ENCODE data around the gene COLGALT1.
"Not testable (repeated sequence)": the region's sequence is repeated elsewhere in the genome, so short reads cannot be mapped to it uniquely, and the experiment has no call there.

COLGALT1 gene

DNA sequence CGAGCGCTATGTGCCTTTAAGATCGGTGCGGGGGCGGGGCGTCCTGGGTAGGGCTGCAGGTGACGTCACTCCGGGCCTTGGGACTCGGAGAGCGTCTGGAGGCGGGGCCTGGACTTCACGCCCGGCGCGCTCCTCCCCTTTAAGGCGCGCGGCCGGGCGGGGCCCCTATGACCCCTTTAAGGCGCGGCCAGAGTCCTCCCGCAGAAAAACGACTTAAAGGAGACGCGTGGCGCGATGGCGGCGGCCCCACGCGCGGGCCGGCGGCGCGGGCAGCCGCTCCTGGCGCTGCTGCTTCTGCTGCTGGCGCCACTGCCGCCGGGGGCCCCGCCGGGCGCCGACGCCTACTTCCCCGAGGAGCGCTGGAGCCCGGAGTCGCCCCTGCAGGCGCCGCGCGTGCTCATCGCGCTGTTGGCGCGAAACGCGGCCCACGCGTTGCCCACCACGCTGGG is at the start of gene COLGALT1:
COLGALT1 (plus strand) TSS at position 170 of the 449 bp plus-strand sequence; CDS start at position 235, 65 bp downstream.
- peak; percentile 99 for DNase-seq

DNA sequence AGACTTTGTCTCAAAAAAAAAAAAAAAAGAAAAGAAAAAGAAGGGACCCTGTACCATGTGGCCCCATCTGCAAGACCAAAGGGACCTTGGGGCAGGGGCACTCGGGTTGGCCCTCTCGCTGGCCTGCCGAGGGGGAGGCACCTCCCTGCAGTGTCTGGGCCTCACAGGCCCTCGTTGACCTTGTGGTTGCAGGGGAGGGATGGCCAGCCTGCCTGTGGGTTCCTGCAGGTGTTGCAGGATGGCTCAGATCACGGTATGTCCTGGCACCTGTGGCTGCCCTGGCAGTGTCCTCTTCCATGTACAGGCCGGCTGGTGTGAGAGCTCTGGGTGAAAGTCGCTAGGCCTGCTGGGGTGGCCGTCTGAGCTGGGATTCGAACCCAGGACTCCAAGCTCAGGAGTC is 48.7 kb upstream of the COLGALT1 start:
- no peak for DNase-seq

DNA sequence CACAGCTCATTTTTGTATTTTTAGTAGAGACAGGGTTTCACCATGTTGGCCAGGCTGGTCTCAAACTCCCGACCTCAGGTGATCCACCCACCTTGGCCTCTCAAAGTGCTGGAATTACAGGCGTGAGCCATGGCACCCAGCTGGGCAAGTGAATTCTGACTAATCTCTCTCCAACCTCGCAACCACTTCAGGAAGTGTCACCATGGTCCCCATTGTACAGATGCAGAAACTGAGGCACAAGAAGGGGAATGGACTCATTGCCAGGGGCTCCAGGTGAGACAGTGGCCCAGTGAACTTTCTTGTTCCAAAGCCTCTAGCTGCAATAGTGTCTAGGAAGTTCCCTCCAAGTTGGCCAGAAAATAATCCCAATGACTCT is 46.9 kb upstream of the COLGALT1 start:
- not testable (repeated sequence) for DNase-seq

DNA sequence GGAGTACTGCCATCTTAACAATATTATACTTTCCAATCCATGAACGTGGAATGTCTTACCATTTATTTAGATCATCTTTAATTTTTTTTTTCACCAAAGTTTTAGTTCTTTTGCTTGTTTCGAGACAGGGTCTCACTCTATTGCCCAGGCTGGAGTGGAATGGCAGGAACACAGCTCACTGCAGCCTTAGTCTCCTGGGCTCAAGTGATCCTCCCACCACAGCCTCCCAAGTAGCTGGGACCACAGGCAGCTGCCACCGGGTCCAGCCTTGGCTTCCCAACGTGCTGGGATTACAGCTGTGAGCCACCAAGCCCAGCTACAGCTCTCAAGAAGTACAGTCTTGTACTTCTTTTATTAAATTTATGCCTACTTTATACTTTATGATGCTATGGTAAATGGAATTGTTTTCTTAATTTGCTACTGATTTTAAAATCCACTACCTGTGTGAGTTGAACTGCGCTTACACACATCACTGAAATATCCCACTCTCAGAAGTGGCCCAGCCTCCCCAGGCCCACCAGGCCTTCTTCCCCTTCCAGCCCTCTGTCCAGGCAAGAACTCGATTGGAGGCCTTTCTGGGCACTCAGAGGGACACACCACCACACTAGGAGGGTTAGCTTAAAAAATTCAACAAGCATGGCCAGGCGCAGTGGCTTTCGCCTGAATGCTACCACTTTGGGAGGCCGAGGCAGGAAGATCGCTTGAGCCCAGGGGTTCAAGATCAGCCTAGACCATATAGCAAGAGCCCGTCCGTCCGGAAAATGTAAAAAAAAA is 45.0 kb upstream of the COLGALT1 start:
- DNase-seq = no peak

DNA sequence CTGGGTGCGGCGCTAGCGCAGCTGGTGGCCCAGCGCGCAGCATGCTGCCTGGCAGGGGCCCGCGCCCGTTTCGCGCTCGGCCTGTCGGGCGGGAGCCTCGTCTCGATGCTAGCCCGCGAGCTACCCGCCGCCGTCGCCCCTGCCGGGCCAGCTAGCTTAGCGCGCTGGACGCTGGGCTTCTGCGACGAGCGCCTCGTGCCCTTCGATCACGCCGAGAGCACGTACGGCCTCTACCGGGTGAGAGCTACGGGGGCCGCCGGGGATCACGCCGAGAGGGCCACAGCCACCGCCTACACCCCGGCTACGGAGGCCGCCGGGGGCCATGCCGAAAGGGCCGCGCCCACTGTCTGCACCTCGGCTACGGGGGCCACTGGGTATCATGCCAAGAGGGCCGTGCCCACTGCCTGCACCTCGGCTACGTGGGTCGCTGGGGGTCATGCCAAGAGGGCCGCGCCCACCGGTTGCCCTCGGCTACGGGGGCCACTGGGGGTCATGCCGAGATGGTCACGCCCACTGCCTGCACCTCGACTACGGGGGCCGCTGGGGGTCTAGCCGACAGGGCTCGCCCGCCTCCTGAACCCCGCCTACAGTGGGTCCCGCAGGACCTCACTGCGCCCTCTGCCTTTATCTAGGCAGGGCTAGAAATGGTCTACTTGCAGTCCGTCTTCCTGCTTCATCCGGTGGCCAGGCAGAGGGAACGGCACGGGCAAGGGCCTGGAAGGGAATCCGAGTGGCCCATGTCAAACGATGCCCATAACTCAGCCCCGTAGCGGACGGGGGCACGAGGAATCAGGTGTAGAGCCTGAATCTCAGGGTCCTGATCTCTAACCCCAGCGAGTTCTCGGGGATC is 43.5 kb upstream of the COLGALT1 start:
- peak; percentile 75 to 78 for DNase-seq

DNA sequence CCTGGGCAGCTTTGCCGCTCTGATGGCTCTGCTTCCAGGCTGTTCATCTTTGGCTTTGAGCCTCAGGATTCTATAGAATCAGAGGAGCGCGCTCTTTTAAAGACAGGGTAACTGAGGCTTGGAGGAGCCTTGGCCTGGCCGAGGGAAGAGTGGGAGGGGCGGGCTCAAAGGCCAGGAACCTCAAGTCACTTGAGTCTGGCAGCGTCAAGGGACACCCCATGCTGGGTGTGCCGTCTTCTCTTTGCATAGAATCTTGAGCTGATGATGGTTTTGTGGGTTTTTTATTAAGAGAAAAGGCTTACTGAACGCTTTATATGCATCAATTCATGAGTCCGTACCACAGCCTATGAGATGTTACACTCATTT is 42.9 kb upstream of the COLGALT1 start:
- no peak for DNase-seq

DNA sequence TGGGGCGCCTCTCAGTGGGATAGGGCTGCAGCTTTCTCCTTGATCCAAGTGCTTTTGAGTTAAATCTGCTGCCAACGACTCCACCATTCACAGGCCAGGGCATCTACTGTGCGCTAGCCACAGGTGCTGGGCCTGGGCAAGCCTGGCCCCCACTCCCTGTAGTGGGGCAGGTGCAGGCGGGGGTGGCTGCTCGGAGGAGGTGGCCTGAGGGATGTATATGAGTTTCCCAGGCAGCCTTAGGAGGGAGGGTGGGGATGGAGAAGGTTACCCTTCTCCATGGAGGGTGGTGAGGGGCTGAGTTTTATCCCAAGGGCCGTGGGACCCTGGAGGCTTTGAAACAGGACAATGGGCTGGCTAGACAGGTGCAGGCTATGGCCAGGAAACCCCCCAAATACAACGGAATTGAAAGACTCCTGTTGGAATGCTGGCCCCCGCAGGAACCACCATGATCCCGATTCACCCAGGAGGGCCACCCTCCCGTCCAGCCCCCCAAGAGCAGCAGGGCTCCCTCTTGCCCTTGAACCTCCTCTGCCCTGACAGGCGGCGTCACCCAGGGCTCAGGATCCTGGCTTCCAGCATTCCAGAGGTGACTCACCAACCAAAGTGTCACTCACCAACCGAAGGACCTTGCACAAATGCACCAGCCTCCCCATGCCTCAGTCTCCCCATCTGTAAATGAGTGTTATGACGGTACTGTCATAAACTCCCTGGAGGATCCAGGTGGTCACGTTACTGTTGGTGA is 39.9 kb upstream of the COLGALT1 start:
- DNase-seq = no peak

DNA sequence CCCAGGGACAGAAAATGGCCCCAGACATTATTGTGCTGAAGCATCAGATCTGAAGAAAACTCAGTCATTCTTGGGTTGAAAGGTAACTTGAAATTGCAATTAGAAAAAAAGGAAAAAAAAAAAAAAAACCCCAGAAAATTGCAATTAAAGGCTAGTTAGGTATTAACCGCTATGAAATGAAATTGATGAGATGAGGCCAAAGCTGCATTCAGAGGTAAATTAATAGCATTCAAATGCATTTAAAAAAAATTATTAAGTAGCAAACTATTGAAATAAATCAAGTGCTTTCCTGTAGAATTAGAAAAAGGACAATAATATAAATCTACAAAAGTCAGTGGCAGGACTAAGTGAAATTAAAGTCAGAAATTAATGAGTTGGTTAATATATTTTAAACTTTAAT is 37.6 kb upstream of the COLGALT1 start:
- DNase-seq = no peak

DNA sequence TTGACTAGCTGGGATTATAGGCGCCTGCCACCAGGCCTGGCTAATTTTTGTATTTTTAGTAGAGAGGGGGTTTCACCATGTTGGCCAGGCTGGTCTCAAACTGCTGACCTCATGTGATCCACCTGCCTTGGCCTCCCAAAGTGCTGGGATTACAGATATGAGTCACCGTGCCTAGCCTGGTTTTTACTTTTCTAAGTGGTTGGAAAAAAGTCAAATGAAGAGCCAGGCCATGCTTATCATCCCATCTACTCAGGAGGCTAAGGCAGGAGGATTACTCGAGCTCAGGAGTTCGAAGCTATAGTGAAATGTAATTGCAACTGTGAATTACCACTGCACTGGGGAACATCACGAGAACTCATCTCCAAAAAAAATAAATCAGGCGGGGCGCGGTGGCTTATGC is 36.8 kb upstream of the COLGALT1 start:
- not testable (repeated sequence) for DNase-seq

DNA sequence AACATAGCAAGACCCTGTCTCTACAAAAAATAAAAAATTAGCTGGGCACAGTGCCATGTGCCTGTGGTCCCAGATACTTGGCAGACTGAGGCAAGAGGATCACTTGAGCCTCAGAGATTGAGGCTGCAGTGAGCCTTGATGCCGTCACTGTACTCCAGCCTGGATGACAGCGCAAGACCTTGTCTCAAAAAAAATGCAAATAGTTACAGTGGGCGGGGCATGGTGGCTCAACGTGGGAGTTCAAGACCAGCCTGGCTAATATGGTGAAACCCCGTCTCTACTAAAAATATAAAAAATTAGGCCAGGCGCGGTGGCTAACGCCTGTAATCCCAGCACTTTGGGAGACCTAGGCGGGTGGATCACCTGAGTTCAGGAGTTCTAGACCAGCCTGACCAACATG is 35.5 kb upstream of the COLGALT1 start:
- no peak for DNase-seq

DNA sequence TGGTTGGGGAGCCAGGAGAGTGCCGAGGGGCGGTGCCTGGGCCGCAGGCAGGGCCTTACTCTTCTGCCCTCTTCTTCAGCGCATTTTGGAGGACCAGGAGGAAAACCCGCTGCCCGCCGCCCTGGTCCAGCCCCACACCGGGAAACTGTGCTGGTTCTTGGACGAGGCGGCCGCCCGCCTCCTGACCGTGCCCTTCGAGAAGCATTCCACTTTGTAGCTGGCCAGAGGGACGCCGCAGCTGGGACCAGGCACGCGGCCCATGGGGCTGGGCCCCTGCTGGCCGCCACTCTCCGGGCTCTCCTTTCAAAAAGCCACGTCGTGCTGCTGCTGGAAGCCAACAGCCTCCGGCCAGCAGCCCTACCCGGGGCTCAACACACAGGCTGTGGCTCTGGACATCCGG is 34.6 kb upstream of the COLGALT1 start:
- DNase-seq = no peak

DNA sequence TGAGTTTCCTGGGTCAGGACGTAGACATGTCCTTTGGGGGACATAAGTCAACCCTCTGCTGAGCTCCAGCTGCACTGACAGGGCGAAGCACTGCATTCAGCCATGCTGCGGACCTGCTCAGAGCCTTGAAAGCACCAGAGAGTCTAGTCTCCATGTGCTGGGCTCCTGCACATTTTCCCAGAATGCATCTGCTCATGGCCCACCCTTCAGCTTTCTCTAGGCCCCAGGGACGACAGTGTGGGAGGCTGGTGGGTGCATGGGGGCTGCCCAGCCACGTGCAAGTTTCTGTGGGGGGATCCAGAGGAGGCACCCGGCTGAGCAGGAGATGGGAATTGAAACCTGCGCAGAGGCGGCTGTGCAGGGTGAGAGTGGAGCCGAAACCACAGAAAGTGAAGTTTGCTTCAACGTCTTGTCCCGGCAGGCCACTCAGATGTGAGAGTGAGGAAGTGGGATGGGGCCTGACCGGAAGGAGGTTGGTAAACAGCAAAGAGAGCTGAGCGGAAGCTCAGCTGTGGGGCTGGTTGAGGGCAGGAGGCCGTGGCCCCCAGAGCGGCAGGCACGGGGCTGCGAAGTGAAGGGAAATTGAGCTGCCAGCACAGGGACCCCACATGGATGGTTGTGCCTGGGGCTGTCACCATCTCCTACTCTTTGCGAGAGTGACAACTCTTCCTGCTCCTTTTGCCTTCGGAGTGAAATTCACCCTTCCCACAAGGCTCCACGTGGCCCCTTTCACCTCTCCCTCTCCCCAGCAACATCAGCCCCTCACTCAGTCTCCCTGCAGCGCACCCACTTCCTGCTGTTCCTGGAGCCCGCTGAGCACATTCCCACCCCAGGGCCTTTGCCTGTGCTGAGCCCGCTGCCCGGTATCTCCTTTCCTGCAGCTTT is 32.2 kb upstream of the COLGALT1 start:
- no peak for DNase-seq

DNA sequence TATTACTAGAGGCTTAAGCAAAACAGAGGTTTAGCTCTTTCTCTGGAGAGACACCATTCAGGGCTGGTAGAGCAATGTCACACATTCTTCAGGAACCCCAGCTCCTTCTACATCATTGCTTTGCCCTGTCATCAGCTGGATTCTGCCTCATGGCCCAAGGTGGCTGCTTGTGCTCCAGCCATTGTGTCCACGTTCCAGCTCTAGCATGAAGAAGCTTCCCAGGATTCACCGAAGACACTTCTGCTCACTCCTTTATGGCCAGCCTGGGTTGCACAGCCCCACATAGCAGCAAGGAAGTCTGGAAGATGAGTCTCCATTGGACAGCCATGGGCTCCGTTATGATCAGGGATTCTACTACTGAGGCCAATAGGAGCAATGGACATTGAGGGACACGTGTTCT is 30.8 kb upstream of the COLGALT1 start:
- DNase-seq = no peak

DNA sequence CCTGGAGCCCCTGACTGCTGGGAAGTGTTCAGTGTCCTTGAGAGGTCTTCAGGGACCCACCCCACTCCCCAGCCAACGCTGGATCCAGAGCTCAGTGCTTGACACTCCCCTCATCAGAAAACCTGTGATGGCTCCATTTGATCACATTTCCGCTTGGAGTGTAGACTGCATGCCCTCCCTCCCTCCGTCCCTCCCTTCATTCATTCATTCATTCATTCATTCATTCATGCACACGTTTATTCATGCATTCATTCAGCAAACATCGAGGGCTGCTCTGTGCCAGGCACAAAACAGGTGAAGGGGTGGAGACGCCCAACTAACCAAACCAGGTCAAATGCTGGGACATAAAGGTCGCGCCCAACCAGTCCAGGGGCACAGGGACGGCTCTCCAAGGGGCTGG is 30.3 kb upstream of the COLGALT1 start:
- DNase-seq = no peak

DNA sequence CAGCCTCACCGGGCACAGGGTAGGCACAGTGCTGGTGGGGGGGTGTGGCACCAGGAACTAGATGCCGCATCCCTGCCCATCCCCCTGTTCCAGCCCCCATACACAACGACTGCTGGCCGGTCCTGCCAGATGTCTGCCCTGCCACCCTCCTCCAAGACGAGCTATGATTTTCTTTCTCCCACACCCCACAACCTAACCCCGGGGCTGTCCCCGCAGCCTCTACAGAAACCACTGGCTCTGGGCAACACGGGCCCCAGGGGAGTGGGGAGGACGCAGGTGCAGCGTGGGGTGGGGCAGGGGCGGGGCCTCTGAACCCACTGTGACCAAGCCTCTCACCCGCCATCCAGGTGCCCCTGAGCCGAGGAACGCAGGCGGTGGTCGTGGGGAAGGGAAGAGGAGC is 28.5 kb upstream of the COLGALT1 start:
- no peak for DNase-seq

DNA sequence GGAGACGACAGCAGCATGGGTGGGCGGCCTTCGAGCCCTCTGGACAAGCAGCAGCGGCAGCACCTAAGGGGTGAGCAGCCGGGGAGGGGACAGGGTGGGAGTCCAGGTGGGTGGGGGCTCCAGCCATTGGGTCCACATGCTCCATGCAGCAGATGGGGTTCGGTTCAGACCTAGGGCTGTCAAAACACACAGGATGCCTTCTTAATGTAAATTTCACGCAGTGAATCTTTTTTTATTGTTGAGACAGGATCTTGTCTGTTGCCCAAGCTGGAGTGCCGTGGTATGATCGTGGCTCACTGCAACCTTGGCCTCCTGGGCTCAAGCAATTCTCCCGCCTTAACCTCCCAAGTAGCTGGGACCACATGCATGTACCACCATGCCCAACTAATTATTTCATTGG is 28.1 kb upstream of the COLGALT1 start:
- DNase-seq = no peak

DNA sequence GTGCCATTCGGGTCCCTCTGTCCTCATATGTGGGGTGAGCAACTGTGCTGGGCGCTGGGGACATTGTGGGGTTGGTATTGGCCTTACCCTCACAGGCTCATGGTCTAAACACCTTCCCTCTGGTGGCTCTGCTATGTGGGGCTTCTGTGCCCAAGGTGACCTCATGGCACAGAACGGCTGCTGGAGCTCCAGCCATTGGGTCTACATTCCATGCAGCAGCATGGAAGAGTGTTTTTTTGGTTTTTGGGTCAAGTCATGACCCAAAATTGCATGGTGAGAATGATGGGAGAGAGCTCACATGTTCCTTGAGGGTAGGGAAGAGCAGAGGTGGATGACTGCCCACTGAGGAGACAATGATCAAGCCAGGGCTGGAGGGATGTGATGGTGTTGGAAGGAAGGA is 26.8 kb upstream of the COLGALT1 start:
- no peak for DNase-seq

DNA sequence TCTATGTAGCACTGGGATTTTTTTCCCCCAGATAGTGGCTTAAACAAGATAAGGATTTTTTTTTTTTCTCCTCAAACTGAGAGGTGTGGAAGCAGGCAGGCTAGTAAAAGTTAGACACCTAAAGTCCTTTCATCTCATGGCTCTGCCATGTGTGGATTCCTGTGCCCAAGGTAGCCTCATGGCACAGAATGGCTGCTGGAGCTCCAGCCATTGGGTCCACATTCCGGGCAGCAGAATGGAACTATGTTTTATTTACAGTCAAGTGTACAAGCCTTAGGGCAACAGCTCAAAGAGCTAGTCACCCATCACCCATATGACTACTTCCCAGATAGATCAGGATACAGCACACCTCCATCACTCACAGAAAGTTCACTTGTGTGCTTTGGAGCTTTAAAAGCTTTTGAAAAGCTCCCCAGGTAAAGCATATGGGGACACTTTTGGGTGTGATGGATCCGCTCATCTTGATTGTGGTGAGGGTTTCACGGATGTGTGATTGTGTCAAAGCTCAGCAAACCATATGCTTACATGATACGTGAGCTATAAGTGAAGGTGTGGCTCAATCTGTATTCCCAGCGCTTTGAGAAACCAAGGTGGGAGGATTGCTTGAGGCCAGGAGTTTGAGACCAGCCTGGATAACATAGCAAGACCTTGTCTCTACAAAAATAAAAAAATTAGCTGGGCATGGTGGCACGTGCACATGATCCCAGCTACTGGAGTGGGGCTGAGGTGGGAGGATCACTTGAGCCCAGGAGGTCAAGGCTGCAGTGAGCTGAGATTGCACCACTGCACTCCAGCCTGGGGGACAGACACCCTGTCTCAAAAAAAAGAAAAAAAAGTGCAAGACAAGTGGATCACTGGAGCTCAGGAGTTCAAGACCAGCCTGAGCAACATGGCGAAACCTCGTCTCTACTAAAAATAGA is 25.9 kb upstream of the COLGALT1 start:
- no peak for DNase-seq

DNA sequence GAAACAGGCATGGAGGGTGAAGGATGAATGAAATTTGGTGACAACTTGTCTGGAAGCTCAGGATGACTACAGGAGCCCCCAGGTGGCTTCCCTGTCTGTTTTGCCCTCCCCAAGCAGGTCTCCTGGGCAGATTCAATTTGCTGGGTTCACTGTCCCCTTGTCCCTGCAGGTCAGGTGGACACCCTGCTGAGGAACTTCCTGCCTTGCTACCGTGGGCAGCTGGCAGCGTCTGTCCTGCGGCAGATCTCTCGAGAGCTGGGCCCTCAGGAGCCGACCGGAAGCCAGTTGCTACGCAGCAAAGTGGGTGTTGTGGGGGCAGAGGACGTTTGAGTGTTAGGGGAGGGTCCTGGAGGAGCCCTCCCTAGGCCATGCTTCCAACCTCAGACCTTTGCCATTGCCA is 24.9 kb upstream of the COLGALT1 start:
- no peak for DNase-seq

DNA sequence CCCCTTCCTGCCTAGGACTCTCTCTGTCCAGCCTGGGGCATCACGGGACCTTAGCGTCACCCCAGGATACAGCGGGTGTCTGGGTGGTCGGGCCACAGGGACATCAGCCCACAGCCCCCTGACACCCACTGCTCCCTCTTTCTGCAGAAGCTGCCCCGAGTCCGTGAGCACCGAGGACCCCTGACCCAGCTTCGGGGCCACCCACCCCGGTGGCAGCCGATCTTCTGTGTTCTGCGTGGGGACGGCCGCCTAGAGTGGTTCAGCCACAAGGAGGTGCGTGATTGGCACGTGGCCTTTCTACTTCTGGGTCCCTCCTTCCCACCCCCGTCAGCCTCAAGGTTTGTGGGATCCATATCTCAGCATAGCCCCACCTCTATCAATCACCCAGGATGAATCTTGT is 23.3 kb upstream of the COLGALT1 start:
- DNase-seq = no peak

DNA sequence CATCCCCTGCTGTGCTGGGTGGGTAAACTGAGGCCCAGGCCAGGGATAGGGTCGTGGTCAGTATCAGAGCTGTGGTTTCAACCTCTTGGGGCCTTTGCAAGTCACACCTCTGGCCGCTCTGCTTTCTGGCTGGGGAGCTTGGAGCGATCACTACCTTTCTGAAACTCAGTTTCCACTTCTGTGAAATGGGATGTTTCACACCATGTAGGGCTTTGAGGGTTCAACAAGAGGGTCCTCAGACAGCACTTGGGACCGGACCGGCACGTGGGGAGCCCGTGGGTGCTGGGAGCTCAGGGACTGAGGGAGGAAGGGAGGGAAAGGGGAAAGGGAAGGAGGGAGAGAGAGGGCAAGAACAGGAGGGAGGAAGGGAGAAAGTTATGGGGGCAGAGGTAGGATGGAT is 22.9 kb upstream of the COLGALT1 start:
- DNase-seq = no peak
